Keratinocyte (primary cell): ENCODE measurements around the gene PARD3B. TPM values are rescaled to one million over a fixed set of nuclear protein-coding genes. Genes with fewer than 3 reads are reported as not detected.

Experiments used
- DNase-seq: peaks from one replicate; pipeline ENCODE4 v3.0.0-alpha.2; 2011; ENCODE audit warnings: low read depth, missing footprints, low spot score
- FAIRE-seq: peaks from 2 replicates; lab custom pipeline; 2011; peaks lifted over from hg19 to GRCh38; lab: Jason Lieb, UNC
- H2AFZ ChIP-seq: 2 replicates; pipeline ENCODE4 v1.6.0; 2012; ENCODE audit warnings: low read length, control low read depth, inconsistent platforms; ENCODE audit not compliant: control insufficient read depth
- H3K27ac ChIP-seq: 2 replicates; pipeline ENCODE4 v1.5.1; 2011; ENCODE audit warnings: low read length; ENCODE audit not compliant: control insufficient read depth, insufficient read depth
- H3K27me3 ChIP-seq: 3 replicates; pipeline ENCODE4 v1.6.0; 2011; ENCODE audit warnings: low read length; ENCODE audit not compliant: control insufficient read depth, insufficient read depth; ENCODE audit errors: extremely low read depth
- H3K36me3 ChIP-seq, 2 experiments: 2 replicates in 1 of 2; 3 replicates in 1 of 2; pipeline ENCODE4 v1.5.1; 2011; ENCODE audit warnings: low read length in 2 of 2, mild to moderate bottlenecking in 1 of 2; ENCODE audit not compliant: control insufficient read depth in 2 of 2, insufficient read depth in 2 of 2; ENCODE audit errors: extremely low read depth in 1 of 2
- H3K4me1 ChIP-seq: 3 replicates; pipeline ENCODE4 v1.5.1; 2011; ENCODE audit warnings: low read length; ENCODE audit not compliant: control insufficient read depth, insufficient read depth; ENCODE audit errors: extremely low read depth
- H3K4me2 ChIP-seq: 3 replicates; pipeline ENCODE4 v1.6.0; 2011; ENCODE audit warnings: low read depth, low read length; ENCODE audit not compliant: control insufficient read depth, insufficient read depth; ENCODE audit errors: extremely low read depth
- H3K4me3 ChIP-seq, 3 experiments: fragments of 200-600 bp in 1 of 3; sonication (generic) in 1 of 3; 2 replicates in 2 of 3; 3 replicates in 1 of 3; pipeline ENCODE4 v1.5.1; 2011 to 2016; ENCODE audit warnings: low read length in 3 of 3, mild to moderate bottlenecking in 3 of 3, control low read depth in 2 of 3, inconsistent platforms in 1 of 3, low read depth in 1 of 3, mixed read lengths in 1 of 3, mixed run types in 1 of 3, moderate library complexity in 1 of 3; ENCODE audit not compliant: control insufficient read depth in 2 of 3, insufficient read depth in 2 of 3; ENCODE audit errors: extremely low read depth in 1 of 3
- H3K79me2 ChIP-seq: 2 replicates; pipeline ENCODE4 v1.6.0; 2012; ENCODE audit warnings: low read length; ENCODE audit not compliant: control insufficient read depth, insufficient read depth
- H3K9ac ChIP-seq: 3 replicates; pipeline ENCODE4 v1.6.0; 2011; ENCODE audit warnings: low read length; ENCODE audit not compliant: control insufficient read depth, insufficient read depth; ENCODE audit errors: extremely low read depth
- H3K9me1 ChIP-seq: 3 replicates; pipeline ENCODE4 v1.6.0; 2011; ENCODE audit warnings: low read length; ENCODE audit not compliant: control insufficient read depth, insufficient read depth; ENCODE audit errors: extremely low read depth
- H3K9me3 ChIP-seq: 2 replicates; pipeline ENCODE4 v1.5.1; 2012; ENCODE audit warnings: low read depth, low read length; ENCODE audit not compliant: control insufficient read depth
- H4K20me1 ChIP-seq: 3 replicates; pipeline ENCODE4 v1.6.0; 2011; ENCODE audit warnings: low read length; ENCODE audit not compliant: control insufficient read depth, insufficient read depth; ENCODE audit errors: extremely low read depth
- EZH2 ChIP-seq: IDR thresholded peaks from one replicate; pipeline ENCODE4 v1.6.1; 2012; ENCODE audit warnings: inconsistent platforms, mild to moderate bottlenecking, low read length, moderate library complexity
- dilution Hi-C: fragments of 300-500 bp; cut with MboI; formaldehyde crosslinking; loops from one replicate; pipeline ENCODE4 v1.7.0; 2020; ENCODE audit warnings: low sequenced_read_pairs; ENCODE audit not compliant: extremely low pct_ligation_motif_present
- polyA plus RNA-seq, 5 experiments: library from polyadenylated mRNA; depleted of rRNA in 3 of 5; stranded (reverse) in 3 of 5; stranded (forward) in 1 of 5; unstranded in 1 of 5; fragments of >200 nt; gene quantifications; 1 replicate in 1 of 5; 2 replicates in 3 of 5; 3 replicates in 1 of 5; pipeline versions ENCODE4 v1.2.1 to v1.2.3, GENCODE V29; 2011 to 2012; ENCODE audit warnings: missing spikeins in 2 of 5, low read depth in 1 of 5, low replicate concordance in 1 of 5
- TF ChIP-seq, protein P1 (sequence below), 3 experiments: IDR thresholded peaks in 1 of 3; conservative IDR thresholded peaks in 1 of 3; optimal IDR thresholded peaks in 1 of 3; 2 replicates in 2 of 3; 3 replicates in 1 of 3; pipeline versions ENCODE3 to v1.5.1; 2011; ENCODE audit warnings: low read length in 3 of 3, mild to moderate bottlenecking in 3 of 3, moderate library complexity in 2 of 3, control low read depth in 1 of 3, inconsistent platforms in 1 of 3; ENCODE audit not compliant: insufficient read depth in 2 of 3; ENCODE audit errors: extremely low read depth in 1 of 3

PARD3B gene
- polyA plus RNA-seq, 1 donor (not counting 4 experiments of a cell fraction or from before 2014, with no cell fraction given) = 1.2 TPM

DNA sequence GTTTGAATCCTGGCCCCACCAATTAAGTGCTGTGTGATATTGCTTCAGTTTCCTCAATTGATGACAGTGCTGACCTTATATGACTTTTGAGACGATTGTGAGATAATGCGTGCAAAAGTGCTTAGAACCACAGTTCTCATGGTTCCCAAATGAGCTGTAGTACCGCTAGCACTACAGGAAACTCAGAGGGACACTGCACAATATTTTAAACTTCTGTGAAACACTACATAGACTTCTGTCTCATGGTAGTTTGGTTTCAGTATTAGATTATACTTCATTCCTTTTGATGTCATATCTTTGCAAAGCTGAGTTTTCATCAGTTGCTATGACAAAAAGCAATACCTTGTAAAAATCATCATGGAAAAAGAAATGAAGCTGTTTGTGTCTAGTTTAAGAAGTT is 368.0 kb downstream of the PARD3B start:
- no peaks in the 10 kb centered on the region for H4K20me1 ChIP-seq
- H3K79me2 ChIP-seq = no peaks in the 10 kb centered on the region
- H2AFZ ChIP-seq = no peak overlapping the region
- DNase-seq (no peak), FAIRE-seq (no peak)
- no peak for TF ChIP-seq EZH2
- TF ChIP-seq, protein P1, sequence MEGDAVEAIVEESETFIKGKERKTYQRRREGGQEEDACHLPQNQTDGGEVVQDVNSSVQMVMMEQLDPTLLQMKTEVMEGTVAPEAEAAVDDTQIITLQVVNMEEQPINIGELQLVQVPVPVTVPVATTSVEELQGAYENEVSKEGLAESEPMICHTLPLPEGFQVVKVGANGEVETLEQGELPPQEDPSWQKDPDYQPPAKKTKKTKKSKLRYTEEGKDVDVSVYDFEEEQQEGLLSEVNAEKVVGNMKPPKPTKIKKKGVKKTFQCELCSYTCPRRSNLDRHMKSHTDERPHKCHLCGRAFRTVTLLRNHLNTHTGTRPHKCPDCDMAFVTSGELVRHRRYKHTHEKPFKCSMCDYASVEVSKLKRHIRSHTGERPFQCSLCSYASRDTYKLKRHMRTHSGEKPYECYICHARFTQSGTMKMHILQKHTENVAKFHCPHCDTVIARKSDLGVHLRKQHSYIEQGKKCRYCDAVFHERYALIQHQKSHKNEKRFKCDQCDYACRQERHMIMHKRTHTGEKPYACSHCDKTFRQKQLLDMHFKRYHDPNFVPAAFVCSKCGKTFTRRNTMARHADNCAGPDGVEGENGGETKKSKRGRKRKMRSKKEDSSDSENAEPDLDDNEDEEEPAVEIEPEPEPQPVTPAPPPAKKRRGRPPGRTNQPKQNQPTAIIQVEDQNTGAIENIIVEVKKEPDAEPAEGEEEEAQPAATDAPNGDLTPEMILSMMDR (optimal IDR thresholded peaks at IDR 0.05 in 1 of 3, IDR thresholded peaks at IDR 0.05 in 1 of 3, conservative IDR thresholded peaks at IDR 0.05 in 1 of 3; ENCODE audit: extremely low read depth in 1 of 3, insufficient read depth in 2 of 3, low read length in 3 of 3) = no peak
- no peak overlapping the region for H3K4me2 ChIP-seq
- no peak overlapping the region for H3K9ac ChIP-seq
- dilution Hi-C loops = no loop called here
- no peak overlapping the region for H3K4me3 ChIP-seq
- H3K9me1 ChIP-seq = no peaks in the 10 kb centered on the region
- no peaks in the 10 kb centered on the region for H3K4me1 ChIP-seq
- no peak overlapping the region for H3K27ac ChIP-seq
- H3K9me3 ChIP-seq = no peaks in the 10 kb centered on the region
- no peaks in the 10 kb centered on the region for H3K36me3 ChIP-seq
- H3K27me3 ChIP-seq = no peaks in the 10 kb centered on the region

DNA sequence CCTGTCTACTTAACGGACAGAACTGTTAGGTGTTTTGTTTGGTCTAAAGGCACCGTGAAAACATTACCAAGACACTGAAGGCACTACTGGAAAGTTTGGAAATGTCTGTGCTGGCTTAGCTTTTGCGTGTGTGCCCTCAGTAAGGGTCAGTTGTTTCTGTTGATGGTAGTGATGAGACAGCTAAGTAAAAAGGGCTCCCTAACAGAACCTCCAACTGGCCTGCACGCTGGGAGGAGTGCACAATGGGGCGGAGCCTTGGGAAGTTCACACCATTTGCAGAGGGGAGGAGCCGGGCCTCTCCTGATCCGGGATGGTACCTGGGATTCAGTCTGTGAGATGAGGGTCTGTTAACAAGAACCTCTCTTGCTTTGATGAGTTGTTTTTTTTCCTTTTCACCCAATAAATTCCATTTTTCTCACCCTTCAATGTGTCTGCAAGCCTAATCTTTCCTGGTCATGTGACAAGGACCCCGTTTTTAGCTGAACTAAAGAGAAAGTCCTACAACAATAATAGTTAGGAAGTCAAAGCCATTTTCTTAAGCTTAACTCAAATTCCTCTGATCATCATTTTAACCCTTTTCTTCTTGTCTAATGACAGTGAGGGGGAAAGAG is 368.7 kb downstream of the PARD3B start:
- Histone ChIP-seq H3K27me3 (no peaks in the 10 kb centered on the region), H2AFZ (no peak overlapping the region), H3K9me3 (no peaks in the 10 kb centered on the region), H3K9me1 (no peaks in the 10 kb centered on the region), H3K4me2 (no peak overlapping the region), H3K27ac (no peak overlapping the region), H3K4me3 (no peak overlapping the region), H4K20me1 (no peaks in the 10 kb centered on the region), H3K4me1 (no peaks in the 10 kb centered on the region), H3K9ac (no peak overlapping the region), H3K79me2 (no peaks in the 10 kb centered on the region), H3K36me3 (no peaks in the 10 kb centered on the region)
- dilution Hi-C loops = no loop called here
- no peak for DNase-seq
- TF ChIP-seq, protein P1 (optimal IDR thresholded peaks at IDR 0.05 in 1 of 3, IDR thresholded peaks at IDR 0.05 in 1 of 3, conservative IDR thresholded peaks at IDR 0.05 in 1 of 3; ENCODE audit: extremely low read depth in 1 of 3, insufficient read depth in 2 of 3, low read length in 3 of 3) = no peak
- no peak for TF ChIP-seq EZH2
- FAIRE-seq = no peak
